HG03025 (cell line): ENCODE results near the gene TMEM62.

Experiments
- ATAC-seq: cut with Tn5 transposase; IDR thresholded peaks from one replicate; pipeline ENCODE4 v1.9.1; 2021; ENCODE audit warnings: mild to moderate bottlenecking, moderate library complexity; ENCODE audit not compliant: unreplicated experiment, low FRiP score

Gene TMEM62

DNA sequence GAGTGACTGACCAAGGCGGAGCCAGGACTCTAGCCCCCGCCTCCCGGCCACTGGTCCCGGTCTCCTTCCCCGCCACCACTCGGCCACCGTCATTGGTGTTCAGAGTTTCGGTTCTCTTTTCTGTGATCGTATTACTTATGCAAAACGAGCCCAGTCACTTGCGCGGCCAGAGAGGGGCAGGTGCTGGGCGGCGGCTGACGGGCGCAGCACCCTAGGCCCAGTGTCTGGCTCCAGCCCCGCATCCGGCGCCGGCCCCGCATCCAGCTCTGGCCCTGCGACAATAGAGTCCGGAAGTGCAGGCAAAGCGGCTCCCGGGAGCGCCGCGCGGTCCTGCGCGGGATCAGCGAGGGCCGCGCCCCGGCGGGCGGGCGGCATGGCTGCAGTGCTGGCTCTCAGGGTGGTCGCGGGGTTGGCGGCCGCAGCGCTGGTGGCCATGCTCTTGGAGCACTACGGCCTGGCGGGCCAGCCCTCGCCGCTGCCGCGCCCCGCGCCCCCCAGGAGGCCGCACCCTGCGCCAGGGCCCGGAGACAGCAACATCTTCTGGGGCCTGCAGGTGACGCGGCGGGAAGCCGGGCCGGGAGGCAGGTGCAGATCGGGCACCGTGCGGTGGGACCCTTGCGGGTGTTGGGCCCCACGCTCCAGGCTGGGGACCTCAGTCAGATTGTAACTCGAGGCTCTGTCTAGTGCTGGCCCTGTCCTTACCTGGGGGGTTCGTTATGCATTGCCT is at the start of gene TMEM62:
TMEM62 (plus strand) TSS at position 157 of the 727 bp plus-strand sequence; CDS start at position 374, 217 bp downstream.
- ATAC-seq: peak; percentile 77

DNA sequence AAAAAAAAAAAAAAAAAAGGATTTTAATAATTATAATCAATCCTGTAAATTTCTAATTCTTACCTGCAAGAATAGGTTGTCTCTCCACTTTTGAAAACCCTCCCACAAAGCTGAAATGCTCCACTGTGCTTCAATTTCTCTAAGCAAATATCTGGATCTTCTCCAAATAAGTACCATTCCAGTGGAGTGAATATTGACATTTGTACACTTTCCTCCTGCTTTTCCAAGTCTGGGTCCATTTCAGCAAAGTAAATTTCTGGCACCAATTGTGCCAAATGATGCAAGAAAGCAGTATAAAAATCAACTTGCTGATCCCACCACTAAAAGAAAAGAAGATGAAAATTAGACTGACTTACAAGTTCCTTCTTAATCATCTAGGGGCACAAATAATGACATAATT is 47.5 kb upstream of the TMEM62 start:
- ATAC-seq: no peak

DNA sequence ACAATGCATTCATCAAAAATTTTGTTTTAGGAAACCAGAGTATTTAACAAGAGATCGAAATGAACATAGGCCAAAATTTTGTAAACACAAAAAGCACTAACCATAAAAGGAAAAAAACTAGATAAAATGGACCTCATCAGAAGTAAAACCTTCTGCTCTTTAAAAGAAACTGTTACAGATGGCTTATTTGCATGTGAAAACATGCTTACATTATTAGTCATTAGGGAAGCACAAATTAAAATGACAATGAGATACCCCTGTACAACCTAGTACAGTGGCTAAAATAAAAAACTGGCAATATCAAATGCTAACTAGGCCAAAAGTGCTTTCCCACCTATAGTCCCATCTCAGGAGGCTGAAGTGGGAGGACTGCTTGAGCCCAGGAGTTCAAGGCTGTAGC is 46.8 kb upstream of the TMEM62 start:
- ATAC-seq: no peak

DNA sequence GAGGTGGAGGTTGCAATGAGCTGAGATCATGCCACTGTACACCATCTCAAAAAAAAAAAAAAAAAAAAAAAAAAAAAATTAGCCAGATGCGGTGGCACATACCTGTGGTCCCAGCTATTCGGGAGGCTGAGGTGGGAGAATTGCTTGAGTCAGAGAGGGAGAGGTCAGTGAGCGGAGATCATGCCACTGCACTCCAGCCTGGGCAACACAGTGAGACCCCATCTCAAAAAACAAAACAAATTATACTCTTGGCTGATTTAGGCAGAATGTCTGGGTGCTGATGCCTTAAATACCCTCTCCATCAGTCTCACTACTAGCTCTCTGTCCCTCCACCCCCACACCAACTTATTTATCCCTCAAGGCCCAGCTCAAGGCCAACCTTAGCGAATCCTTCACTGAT is 41.5 kb upstream of the TMEM62 start:
- no peak for ATAC-seq

DNA sequence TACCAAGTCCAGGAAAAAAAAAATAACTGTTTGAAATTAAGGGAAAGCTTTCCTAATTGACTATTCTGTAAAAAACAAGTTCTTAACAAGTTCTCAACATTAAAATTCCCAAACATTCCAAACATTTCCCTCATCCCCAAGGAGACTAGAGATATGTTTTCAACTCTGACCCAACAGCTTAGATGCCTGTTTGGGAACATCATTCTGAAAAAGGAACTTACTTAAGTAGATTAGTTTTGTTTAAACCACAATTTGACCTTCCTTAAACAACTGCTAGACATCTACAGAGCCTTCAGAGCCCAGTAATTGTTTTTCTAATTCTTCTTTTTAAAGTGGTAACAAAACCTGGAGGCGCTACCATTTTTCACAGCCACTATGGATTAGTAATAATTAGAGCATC is 40.4 kb upstream of the TMEM62 start:
- ATAC-seq: no peak

DNA sequence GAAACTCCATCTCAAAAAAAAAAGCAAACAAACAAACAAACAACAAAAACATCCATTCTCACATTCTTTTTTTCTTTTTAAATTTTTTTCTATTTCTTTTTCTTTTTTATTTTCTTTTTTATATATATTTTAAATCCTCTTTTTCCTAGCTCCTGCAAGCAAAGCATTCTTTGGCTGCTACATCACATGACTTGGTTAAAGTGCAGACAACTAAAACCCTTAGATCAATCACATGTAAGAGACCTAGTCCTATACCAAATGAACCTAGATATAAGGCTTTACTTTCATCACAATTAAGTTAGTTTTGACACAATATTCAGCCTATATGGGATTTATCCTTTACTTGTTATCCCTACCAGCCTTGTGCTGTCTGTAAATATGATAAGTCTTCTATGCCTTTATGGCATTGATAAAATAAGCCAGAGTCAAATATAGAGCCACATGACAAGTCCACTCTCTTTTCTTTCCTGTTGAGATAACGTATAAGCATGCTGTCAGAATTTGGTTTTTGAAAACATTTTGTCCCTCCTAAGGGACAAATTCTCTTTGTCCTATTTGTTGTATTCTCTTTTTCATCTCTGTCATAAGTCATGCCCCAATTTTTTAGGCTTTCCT is 38.9 kb upstream of the TMEM62 start:
- ATAC-seq: no peak

GRCh38 chr15:43095243-43095642 is 38.1 kb upstream of the TMEM62 start:
- ATAC-seq: no peak

- ATAC-seq: no peak
Observed at GRCh38 chr15:43095708-43096347, 37.6 kb upstream of the TMEM62 start.

DNA sequence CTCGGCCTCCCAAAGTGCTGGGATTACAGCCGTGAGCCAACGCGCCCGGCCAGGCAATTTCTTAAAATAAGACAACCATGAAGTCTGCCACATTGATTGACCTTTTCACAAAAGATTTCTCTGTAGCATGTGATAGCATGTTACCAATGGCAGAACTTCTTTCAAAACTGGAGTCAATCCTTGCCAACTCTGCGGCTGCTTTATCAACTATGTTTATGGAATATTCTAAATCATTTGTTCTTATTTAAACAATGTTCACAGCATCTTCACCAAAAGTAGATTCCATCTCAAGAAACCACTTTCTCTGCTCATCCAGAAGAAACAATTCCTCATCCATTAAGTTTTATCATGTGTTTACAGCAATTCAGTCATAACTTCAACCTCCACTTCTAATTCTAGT is 37.0 kb upstream of the TMEM62 start:
- ATAC-seq: no peak

DNA sequence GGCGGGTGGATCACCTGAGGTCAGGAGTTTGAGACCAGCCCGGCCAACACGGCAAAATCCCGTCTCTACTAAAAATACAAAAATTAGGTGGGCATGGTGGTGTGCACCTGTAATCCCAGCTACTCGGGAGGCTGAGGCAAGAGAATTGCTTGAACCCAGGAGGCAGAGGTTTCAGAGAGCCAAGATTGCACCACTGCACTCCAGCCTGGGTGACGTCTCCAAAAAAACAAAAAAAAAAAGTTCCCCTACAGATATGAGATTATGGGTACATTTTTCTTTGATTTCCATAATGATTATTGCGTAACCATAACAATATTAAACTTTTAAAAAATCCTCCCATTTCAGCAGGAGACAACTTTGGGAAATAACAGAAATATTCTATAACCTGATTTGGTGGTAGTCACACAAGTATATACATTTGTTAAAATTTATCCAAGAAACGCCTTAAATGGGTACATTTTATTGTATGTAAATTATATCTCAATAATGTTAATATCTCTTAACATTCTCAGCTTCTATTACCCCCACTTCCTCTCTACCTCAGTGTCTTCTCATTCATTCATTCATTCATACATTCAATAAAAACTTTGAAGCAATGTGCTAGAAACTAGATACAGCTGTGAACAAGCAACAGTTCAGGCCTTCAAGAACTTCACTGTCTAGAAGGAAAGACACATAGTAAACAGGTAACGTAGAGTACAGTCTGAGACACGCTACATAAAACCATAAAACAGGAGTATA is 34.1 kb upstream of the TMEM62 start:
- no peak for ATAC-seq

DNA sequence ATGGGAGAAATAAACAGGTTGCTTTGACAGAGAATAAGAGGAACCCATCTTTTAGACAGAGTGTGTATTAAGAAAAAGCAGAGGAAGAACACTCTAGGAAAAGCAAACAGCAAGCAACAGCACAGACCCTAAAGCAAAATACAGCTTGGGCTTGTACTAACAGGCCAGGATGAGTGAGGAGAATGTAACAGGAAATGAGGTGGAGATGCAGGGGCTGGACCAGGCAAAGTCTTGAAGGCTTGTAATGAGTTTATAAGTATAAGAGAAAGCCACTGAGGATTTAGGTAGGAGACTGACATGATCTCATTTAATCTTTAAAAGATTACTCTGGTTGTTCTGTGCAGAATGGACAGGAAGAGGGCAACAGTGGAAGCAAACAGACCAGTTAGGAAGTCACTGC is 32.4 kb upstream of the TMEM62 start:
- ATAC-seq: no peak

- ATAC-seq: no peak
Observed at GRCh38 chr15:43102187-43102586, 31.2 kb upstream of the TMEM62 start.

DNA sequence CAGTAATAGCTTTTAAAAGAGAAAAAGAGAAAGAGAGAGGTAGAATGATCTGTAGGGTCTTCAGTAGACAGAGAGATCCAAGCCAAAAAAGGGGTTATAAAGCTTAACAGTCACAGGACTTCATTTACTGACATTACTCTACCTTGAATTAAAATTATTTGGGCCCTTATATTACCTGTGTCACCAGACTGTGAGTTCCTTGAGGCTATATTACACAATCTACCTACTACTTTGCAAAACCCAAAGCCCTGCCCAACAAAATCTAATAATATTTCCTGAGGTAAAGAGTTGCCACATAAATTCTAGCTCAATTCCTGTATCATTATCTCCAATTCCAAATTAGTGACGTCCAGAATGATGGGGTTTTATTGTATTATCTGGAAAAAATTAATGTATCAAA is 29.5 kb upstream of the TMEM62 start:
- no peak for ATAC-seq

DNA sequence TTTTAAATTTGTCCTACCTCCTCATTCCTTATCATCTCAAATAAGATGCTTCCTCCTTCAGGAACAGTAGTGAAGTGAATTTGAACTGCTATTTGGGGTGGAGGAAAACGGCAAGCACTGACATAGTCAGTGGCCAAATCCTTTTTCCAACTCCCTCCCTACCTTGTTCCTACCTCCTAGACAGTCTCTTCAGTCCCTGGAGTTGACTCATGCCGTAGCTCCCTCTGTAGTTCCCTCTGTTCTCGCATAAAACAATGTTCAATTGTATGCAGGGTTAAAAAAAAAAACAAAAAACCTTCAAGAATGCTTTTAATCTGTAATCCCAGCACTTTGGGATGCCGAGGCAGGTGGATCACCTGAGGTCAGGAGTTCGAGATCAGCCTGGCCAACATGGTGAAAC is 29.0 kb upstream of the TMEM62 start:
- no peak for ATAC-seq

DNA sequence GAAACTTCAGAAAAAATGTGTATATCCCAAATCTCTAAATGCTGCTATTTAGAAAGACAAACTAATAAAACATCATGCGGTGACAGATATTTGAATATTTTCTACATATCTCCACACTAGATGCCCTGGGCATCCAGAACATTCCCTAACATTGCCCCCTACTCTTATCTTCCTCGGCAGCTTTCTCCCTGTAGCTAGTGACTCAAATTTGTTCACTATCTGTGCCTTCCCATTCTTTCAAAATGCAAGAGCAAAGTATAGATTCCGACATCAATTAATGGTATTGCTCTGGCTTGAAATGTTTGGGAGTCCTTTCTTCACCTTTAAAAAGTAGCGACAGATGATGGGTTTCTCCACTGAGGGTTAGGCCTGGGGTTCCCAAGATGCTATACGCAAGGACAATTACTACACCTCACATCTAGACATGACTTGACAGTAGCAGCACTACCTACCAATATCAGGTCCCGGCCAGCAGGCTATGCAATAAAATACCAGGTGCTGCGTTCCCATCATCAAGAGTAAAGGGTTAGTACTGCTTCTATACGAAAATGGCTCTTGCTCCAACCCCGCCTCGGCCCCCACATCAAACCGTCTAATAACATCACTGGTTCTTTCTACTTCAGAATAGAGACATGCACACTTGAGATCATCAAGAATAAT is 28.2 kb upstream of the TMEM62 start:
- ATAC-seq: peak; percentile 27

DNA sequence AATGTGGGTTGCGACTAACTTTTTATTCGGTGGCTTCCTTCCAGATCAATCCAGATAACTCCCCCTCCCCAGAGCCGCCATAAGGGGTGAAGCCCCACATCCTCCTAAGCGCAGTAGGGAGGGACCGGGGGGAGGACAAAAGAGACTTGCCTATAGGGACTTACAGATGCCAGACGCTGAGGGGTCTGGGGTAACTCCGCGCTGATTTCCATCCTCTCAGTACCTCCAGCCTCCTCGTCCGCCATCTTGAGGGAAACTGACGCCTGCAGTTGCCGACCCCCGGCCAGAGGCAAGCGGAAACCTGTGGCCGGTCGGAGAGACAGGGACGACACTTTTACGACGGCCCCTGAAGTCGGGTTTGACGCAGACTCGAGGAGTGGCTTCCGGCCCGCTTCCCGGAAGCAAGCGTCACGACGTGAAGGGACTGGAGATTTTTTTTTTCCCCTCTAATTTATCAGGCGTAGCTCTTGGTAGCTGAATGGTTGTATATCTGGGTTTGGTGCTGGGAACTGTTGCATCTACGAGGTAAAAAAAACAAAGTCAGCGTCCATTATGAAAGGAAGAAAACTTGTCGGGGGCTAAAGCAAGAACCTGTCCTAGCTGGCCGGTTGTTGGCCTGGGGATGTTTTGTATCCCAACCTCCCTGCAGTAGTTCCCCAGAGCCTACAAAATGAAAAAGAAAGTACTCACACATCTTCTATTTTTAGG is 27.5 kb upstream of the TMEM62 start, which contains the start of gene UBR1:
UBR1 (minus strand) TSS at position 261 of the 708 bp plus-strand sequence; CDS start at position 245, 16 bp downstream.
- peak; percentile 70 for ATAC-seq

GRCh38 chr15:43106486-43106829 is 26.9 kb upstream of the TMEM62 start:
- no peak for ATAC-seq

DNA sequence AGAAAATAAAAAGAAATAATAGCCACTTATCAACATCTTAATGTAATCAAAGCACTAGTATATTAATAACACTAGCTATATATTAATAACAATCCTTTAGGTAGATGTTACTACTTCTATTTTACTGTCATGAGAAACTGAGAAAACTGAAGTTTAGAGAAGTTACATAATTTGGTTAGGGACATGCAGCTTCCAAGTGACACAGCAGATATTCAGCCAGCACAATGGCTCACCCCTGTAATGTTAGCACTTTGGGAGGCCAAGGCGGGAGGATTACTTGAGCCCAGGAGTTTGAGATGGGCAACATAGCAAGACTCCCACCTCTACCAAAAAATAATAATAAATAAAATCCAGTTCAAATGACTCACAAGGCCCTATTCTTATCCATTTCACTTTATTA is 25.6 kb upstream of the TMEM62 start:
- no peak for ATAC-seq

DNA sequence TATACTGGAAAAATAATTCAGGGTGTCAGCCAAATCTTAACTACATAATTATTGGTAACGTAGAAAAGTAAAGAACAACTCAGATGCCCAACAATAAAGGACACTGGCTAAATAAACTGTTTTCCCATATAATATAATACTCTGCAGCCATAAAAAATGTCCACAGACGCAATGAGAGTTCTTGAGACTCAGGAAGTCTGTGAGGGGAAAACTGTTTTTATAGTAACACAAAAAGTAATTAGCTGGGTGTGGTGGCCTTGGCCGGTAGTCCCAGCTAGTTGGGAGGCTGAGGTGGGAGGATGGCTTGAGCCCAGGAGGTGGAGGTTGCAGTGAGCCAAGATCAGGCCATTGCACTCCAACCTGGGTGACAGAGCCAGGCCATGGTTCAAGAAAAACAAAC is 22.0 kb upstream of the TMEM62 start:
- ATAC-seq: no peak

DNA sequence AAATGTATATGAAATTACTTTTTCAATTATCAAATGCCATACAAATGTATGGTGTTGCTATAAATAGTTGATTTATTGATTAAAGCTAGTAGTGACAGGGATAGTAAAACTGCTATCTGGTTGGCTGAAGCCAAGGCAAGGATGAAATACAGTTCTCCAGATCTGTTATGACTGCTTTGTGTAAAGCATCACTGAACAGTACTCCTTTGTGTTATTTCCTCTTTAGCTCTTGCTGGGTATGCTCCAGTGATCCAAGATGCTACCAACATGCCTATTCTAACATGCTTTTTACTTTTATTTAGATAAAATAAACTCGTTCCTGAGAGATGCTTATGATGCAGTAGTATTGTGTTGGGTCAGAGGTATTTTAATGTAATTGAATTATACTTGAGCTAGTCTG is 15.1 kb upstream of the TMEM62 start:
- ATAC-seq: no peak
